Inferior parietal cortex (tissue), 1 donor: ENCODE results near the gene MASP2.
"Not testable (repeated sequence)": the region's sequence is repeated elsewhere in the genome, so short reads cannot be mapped to it uniquely, and the experiment has no call there.

Source experiments
- DNase-seq: peaks from one replicate; pipeline ENCODE4 v3.0.0-alpha.2; 2016; ENCODE audit errors: extremely low spot score

MASP2 gene

DNA sequence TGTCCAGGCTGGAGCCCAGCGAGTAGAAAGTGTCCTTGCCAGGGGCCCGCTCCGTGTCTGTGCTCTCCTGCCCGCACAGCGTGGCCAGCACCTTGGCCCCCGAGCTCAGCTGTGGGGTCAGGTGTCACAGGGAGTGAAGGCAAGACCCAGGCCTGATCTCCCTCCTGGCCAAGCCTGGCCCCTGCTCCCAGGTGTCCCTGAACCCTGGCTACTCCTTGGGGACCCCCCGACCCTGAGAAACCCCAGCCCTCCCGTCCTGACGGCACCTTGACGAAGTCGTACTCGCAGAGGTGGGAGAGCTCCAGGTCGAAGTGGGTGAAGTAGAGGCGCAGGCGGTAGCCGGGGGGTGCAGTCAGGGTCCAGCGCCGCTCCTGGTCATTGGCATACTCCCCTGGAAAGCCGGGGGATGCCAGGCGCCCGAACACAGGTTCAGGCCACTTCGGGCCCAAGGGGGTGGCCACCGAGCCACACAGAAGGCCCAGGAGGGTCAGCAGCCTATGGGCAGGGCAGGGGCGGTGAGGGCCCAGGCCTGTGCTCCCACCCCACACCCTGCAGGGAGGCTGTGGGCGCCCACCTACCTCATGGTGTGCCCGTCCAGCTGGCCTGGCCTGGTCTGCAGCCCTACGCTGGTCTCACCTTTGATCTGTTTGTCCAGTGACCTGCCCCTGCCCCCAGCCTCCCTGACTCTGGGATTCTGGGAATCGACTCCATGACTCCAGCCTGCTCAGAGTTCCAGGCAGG, at the start of gene MASP2:
Gene MASP2 (minus strand): TSS at position 615 of the 741 bp plus-strand sequence. CDS start 32 bp downstream, at position 583.
- DNase-seq: no peak

GRCh38 chr1:11083784-11084183, 36.7 kb upstream of the MASP2 start:
- DNase-seq: not testable (repeated sequence)

DNA sequence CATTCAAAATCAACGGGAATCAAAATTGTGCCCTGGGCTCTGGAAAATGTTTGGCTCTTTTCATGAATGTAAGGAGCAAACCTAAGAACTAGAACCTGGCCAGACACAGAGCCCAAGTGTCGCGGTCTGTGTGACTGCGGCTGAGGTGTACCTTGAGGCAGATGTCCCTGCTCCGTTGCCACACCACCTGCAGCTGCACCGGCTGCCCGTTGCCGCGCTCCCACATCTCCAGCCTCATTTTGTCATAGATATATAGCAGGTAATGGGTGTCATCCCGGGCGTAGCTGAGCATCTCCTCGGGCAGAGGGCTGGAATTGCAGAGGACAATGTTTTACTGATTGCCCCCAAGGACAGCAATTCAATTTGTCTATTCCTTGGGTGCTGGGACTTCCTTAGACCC, 33.9 kb upstream of the MASP2 start:
- DNase-seq: no peak

DNA sequence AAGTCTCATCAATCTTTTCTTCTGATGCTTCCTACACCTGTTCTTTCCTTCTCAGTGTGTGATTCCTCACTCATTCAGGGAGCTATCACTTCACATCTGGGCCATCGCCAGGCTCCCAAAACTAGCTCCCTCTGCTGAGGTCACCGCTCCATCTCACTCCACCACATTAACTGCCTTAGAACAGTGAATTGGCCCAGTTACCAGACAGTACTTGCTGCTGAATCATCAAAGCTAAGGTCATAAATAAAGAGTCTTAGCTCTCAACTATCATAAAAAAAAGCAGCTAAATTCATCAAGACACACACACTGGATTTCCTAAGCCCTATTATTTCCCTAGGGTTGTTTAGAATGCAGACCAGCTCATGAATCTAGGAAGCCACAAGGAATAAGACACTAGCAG, 31.6 kb upstream of the MASP2 start:
- no peak for DNase-seq

DNA sequence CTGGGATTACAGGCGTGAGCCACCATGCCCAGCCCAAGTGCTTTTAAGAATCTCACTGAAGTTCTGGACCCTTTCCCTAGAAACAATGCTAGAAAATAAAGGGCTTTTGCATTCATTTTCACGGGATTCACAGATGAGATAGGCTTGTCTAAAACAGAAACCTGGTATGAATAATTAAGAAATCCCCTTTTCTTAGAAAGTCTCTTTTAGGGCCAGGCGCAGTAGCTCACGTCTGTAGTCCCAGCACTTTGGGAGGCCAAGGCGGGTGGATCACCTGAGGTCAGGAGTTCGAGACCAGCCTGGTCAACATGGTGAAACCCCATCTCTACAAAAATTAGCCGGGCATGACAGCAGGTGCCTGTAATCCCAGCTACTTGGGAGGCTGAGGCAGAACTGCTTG, 26.4 kb upstream of the MASP2 start:
- not testable (repeated sequence) for DNase-seq

- DNase-seq: no peak
These were observed 25.3 kb upstream of the MASP2 start for GRCh38 chr1:11072216-11072917.

- DNase-seq: no peak
These were observed 24.6 kb upstream of the MASP2 start for GRCh38 chr1:11071463-11072215.

DNA sequence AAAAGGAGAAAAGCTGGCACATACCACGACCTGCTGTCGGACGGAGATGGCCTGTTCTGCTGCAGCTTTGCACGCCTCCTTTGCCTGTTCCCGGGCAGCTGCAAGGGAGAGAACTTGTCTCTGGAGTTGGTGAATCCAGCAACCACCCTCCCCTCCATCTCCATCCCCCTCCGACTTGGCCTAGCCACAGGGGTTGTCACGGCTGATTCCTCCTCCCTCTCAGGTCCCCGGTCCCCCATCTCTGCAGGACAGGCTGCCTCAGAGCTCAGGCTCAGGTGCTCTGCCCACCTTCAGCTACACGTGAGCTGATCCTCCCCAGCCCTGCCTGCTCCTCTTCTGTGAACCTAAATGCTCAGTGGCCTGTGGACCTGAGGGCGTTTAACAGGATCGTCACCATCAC, 23.8 kb upstream of the MASP2 start:
- DNase-seq: no peak

- DNase-seq: no peak
These were observed 21.8 kb upstream of the MASP2 start for GRCh38 chr1:11068600-11069473.

DNA sequence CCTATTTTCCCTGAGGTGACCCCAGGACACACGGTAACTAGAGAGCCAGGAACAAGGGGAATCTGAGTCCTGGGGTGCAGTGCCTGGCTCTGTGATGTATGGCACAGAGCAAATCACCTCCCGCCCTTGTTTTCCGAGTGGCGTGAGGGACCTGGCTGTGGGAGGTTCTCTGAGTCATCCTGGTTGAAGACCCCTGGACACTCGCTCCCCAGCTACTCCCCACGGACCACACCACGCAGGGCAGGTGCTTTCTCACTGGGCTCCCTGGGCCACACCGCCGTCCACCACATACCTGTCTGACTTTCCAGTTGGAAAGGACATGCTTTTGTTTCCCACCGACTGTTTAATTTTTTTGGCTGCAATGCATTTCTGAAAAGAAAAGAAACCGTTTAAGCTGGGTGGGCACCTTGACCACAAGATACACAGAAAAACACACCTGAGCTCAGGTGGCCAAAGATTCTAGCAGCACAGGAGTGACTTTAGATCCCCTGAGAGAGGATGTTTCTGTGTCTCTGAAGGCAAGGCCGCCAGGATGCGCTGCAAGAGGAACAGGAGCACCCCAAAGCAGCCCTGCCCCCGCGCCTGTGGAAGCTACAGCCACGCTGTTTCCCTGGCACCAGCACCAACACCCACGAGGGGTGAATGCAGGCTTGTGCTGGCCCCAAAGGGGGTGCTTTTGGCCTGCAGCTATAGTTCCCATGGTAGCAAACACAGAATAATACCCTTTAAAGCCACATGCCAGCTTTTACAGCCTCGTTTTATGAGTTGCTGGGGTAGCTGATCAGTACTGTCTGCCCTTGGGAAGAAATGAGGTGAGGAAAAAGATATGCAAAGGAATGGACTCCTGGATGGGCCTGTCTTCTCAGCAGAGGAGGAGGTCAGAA, 20.9 kb upstream of the MASP2 start:
- DNase-seq: no peak

DNA sequence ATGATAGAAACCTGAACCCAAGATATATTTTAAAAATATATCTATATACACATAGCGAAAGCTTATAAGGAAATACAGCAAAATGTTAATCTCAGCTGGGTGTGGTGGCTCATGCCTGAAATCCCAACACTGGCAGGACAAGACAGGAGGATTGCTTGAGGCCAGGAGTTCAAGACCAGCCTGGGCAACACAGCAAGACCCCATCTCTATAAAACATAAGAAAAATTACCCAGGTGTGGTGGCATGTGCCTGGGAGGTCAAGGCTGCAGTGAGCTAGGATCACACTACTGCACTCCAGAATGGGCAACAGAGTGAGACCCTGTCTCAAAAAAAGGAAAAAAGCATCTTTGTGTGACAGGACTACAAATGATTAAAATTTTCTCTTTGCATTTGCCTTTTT, 18.8 kb upstream of the MASP2 start:
- DNase-seq: no peak

GRCh38 chr1:11064942-11065341, 17.9 kb upstream of the MASP2 start:
- DNase-seq: no peak

DNA sequence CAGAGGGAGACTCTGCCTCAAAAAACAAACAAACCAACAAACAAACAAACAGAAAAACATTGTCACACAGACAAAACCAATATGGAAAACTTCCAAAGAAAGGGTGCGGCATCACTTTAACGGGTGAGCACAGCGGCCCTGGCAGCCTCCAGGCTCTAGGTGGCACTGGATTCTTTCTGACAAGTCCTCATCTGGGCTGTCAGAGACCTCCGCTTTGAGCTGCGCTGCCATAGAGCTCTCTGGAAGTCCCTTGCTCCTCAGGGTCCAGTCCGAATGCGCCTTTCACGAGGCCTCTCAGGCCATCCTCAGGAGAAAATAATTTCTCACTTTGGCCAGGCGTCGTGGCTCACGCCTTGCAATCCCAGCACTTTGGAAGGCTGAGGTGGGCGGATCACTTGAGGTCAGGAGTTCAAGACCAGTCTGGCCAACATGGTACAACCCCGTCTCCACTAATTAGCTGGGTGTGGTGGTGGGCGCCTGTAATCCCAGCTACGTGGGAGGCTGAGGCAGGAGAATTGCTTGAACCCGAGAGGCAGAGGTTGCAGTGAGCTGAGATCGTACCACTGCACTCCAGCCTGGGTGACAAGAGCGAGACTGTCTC, 17.0 kb upstream of the MASP2 start:
- DNase-seq: not testable (repeated sequence)

GRCh38 chr1:11062965-11063401, 15.9 kb upstream of the MASP2 start:
- DNase-seq: peak; percentile 40

GRCh38 chr1:11061652-11062365, 14.8 kb upstream of the MASP2 start:
- DNase-seq: no peak

- peak; percentile 87 for DNase-seq
These were observed 13.2 kb upstream of the MASP2 start, which contains the start of gene SRM for GRCh38 chr1:11059968-11060830. Gene SRM, minus strand, starts transcription at chr1:11060018. Its CDS starts 75 bp downstream, at chr1:11059943.

- DNase-seq: no peak
These were observed 12.3 kb upstream of the MASP2 start for GRCh38 chr1:11059155-11059967.
